DMS79 treated with DMSO at 0.1 percent for 48 hours (cell line): ENCODE data around the gene CNTNAP2.
"Not testable (repeated sequence)": the region's sequence is repeated elsewhere in the genome, so short reads cannot be mapped to it uniquely, and the experiment has no call there.

Source experiments
- DNase-seq: peaks from one replicate; lab custom pipeline; 2025; lab: John Stamatoyannopoulos, UW

The CNTNAP2 gene

DNA sequence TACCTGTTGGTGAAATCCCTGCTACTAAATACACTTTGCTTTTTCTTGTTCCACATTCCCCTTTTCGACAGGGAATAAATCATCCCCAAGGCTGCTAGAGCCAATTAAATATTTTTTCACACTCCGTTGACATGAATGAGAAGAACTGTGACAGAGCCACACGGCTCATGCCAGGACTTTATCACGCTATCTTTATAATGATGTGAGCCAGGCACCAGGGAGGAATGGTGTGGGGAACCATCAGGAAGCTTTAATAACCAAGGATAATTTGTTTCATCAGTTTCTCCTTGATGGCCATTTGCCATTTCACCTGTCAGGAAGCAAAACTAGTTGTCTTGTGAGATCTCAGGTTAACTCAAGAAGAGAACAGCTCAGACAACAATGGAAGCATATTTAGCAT is 2280.9 kb downstream of the CNTNAP2 start:
- no peak for DNase-seq

DNA sequence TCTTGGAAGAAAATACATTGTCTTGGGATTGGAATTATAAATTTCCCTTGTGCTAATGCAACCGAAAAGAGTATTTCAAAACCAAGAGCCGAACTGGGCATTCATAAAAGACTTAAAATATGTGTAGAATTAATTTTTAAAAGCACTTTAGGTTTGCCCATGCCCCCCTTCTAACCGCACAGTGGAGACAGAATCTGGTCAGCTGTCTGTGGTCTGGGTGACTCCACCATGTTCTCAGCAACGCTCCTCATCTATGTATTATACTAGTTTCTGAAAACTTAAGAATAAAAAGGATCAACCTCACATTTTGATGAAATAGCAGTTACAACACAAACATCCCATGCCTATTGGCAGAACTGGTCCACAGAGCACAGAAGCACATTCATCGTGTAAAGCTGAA is 2281.4 kb downstream of the CNTNAP2 start:
- no peak for DNase-seq

GRCh38 chr7:148398844-148399365 is 2282.3 kb downstream of the CNTNAP2 start:
- no peak for DNase-seq

DNA sequence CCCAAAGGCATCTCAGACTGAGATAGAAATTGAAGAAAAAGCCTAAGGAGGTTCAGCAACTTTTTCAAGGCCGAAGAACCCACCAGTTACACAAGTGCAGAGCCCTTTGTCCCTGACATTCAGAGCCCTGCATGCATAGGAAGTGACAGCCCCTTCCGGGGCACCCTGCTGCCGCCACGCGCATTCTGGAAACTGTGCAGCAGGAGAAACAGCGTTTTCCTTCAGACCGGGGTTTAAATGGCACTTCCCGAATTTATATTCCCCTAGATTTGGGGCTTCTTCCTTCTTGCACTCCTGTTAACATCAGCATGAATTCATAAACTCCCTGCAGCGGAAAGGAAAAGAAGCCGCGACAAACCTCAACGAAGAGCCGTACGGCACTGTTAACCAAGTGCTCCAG is 2283.5 kb downstream of the CNTNAP2 start:
- DNase-seq: no peak

GRCh38 chr7:148402159-148402558 is 2285.6 kb downstream of the CNTNAP2 start:
- peak; percentile 30 for DNase-seq

DNA sequence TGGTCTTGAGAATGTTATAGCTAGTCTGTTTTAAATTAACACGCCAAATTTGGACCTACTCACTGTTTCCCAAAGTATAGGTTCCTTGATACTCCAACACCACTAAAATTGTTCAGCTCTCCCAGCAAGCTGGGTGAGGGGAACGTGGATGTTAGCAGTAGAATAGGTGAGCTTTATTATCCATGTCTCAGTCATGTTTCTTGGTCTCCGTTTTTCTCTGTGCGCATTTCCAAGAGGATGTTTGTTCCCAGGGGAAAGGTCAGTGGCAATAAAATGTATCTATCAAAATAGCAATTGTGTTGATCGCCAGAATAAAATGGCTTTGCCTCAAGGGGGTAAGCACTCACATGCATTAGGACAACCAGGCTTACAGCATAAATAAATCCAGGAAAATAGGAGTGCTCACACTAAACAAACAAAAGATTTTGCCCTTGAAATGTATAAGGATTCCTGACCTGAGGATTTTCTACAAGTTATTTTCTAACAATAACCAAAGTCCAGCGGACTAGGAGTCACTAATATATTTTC is 2286.9 kb downstream of the CNTNAP2 start:
- no peak for DNase-seq

- no peak for DNase-seq
These were observed 2291.7 kb downstream of the CNTNAP2 start for GRCh38 chr7:148408307-148408706.

GRCh38 chr7:148410905-148411304 is 2294.3 kb downstream of the CNTNAP2 start:
- DNase-seq: no peak

DNA sequence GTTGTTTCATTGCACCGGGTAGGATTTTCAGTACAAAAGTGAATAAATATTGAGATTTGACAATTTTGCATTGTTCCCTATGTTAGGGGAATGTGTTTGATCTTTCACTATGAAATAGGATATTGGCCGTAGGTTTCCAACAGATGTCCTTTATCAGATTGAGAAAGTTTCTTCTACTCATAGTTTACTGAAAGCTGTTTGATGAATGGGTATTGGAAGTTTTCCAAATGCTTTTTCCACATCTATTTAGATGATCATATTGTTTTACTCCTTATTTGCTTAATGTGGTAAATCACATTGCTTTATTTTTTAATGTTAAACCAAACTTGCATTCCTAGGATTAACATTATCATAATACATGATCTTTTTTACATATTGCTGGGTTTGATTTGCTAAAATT is 2296.1 kb downstream of the CNTNAP2 start:
- no peak for DNase-seq

DNA sequence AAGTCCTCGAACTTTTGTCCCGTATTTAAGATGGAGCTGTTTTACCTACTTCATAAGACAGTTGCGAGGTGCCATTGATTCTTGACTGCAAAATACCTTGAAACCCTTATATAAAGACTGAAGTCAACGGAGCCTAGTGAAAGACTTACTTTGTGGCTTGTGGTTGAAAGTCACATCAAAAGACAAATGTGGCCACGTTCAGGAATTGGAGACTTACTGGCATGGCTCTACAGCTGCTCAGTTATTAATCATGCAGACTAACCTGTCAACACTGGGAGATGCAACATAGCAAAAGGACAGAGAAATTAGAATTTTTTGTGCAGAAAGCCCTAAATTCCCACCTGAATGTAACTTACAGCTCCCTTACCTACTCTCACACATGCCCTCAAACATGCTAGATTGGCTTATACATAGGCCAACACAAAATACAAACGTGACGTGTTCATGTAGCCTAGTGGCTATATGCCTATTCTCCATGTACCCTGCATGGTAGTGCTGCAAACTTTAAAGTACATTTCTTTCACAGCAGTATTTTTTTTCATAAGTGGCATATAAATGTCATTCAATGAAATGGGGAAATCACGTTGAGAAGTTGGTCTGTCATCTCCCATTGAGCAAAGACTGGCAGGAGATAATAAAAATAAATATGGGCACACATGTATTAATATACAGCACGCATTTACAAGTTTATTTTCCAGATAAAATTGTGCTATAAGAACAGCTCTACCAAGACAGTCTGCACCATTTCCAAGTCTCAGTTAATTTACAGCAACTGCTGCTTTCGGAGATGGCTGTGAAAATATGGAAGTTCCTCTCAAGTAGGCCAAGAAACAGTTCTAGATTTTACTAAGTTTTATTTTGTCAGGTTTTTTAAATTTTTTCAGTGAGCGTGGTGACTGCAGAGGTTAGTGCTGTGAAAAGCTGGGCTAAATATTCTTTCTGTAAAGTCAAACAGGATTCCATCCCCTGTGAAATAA is 2303.5 kb downstream of the CNTNAP2 start:
- no peak for DNase-seq

GRCh38 chr7:148422030-148422429 is 2305.4 kb downstream of the CNTNAP2 start:
- DNase-seq: no peak

- not testable (repeated sequence) for DNase-seq
These were observed 2309.8 kb downstream of the CNTNAP2 start for GRCh38 chr7:148426393-148426792.

DNA sequence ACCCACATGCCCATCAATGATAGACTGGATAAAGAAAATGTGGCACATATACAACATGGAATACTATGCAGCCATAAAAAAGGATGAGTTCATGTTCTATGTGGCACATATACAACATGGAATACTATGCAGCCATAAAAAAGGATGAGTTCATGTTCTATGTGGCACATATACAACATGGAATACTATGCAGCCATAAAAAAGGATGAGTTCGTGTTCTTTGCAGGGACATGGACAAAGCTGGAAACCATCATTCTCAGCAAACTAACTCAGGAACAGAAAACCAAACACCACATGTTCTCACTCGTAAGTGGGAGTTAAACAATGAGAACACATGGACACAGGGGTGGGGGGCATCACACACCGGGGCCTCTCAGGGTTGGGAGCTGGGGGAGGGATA is 2314.1 kb downstream of the CNTNAP2 start:
- not testable (repeated sequence) for DNase-seq

GRCh38 chr7:148433521-148434180 is 2317.1 kb downstream of the CNTNAP2 start:
- no peak for DNase-seq

GRCh38 chr7:148434181-148434757 is 2317.7 kb downstream of the CNTNAP2 start:
- DNase-seq: no peak

DNA sequence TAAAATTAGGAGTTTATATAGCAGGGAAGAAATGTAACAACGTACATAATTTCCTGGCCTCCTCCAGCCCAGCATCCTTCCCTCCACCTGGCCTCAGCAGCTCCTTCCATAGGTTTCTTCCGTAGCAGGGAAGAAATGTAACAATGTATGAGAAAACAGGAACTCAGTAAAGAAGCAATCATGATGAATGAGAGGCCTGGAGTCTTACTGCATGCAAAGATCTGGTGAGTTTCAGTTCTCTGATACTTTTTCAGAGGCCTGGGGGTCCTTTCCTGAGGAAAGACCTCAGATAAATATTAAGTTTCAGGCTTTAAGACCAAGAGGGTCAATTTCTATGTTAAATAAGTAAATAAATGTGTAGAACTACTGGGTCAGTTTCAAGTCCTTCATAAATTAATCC is 2318.3 kb downstream of the CNTNAP2 start:
- no peak for DNase-seq

GRCh38 chr7:148435715-148436114 is 2319.1 kb downstream of the CNTNAP2 start:
- no peak for DNase-seq

- no peak for DNase-seq
These were observed 2319.5 kb downstream of the CNTNAP2 start for GRCh38 chr7:148436135-148436534.

GRCh38 chr7:148436571-148436970 is 2320.0 kb downstream of the CNTNAP2 start:
- peak; percentile 1 for DNase-seq

DNA sequence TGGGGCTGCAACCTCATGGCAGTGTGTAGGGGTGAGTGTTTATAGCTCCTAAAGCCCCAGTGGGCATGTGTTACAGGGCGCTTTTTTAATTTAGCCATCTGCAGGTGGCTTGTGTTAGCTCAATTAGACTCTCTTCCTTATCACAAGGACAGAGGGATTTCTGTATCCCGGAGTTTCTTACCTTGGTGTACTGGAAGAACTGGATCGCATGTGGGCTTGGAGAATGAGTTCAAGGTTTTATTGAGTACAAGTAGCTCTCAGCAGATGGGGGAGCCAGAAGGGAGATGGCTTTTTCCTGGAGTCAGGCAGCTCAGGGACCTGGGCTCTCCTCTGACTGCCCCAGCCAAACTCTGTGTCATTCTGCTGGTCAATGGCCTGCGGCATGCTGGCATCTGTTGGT is 2320.4 kb downstream of the CNTNAP2 start:
- DNase-seq: no peak

DNA sequence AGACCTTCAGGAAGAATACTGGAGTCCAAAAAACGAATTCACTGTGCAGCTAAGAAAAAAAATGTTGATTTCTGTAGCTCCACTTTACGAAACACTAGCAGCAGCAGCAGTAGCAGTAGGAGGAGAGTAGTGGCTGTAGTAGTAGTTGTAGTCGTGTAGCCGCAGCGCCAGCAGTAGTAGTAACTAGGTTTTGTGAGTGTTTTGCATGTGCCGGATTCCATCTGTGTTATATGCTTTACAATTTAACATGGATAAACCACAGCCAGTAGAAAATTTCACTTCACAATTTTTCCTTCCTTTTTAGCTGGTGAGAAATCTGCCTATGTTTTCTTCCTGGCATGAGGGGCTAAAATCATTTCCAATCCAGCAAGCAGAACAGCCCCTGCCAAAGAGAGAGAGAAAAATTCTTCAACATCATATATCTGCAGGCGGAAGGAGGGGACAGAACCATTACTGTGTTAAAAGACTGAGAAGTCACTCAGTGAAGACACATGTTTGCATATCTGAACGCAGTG is 2325.6 kb downstream of the CNTNAP2 start:
- no peak for DNase-seq

- DNase-seq: no peak
These were observed 2326.3 kb downstream of the CNTNAP2 start for GRCh38 chr7:148442933-148443332.
